Activated T-helper 1 cell treated with anti-CD3 and anti-CD28 coated beads, Interleukin-12 subunit alpha, Interleukin-12 subunit beta, Interleukin-2, Interleukin-4 antibody, amounts not matched to agents 30 ng/mL and 10 ng/mL and 1 ng/mL, durations not matched to agents 14 hours and 24 hours and 36 hours (primary cell): ENCODE results near the gene SCTR. TPM values are rescaled to one million over a fixed set of nuclear protein-coding genes. Genes with fewer than 3 reads are reported as not detected.
"Not testable (repeated sequence)": the region's sequence is repeated elsewhere in the genome, so short reads cannot be mapped to it uniquely, and the experiment has no call there.

Experiments
- DNase-seq: peaks from one replicate; pipeline ENCODE4 v3.0.0; 2021; ENCODE audit warnings: low spot score
- H3K27ac Mint-ChIP-seq: one replicate; pipeline ENCODE4 v1.8.0; 2021; ENCODE audit warnings: mild to moderate bottlenecking, mixed read lengths
- H3K27me3 Mint-ChIP-seq: one replicate; pipeline ENCODE4 v1.8.0; 2022; ENCODE audit warnings: mild to moderate bottlenecking, moderate library complexity, mixed read lengths; ENCODE audit not compliant: insufficient read depth
- H3K36me3 Mint-ChIP-seq: one replicate; pipeline ENCODE4 v1.8.0; 2021; ENCODE audit warnings: low read depth, mixed read lengths
- H3K4me1 Mint-ChIP-seq: one replicate; pipeline ENCODE4 v1.8.0; 2021; ENCODE audit warnings: low read depth, mixed read lengths
- H3K4me3 Mint-ChIP-seq: one replicate; pipeline ENCODE4 v1.8.0; 2021; ENCODE audit warnings: mild to moderate bottlenecking, moderate library complexity, mixed read lengths
- H3K9me3 Mint-ChIP-seq: one replicate; pipeline ENCODE4 v1.8.0; 2021; ENCODE audit warnings: mixed read lengths
- intact Hi-C: fragments of 100-400 bp; cut with micrococcal nuclease; formaldehyde crosslinking; loops from one replicate; pipeline ENCODE4 v1.15.1; 2024
- total RNA-seq: library from RNA; stranded (reverse); gene quantifications from 2 replicates; pipeline ENCODE4 v1.2.3, GENCODE V29; 2022

The SCTR gene
- total RNA-seq, 1 donor from 2014 or later: not detected

DNA sequence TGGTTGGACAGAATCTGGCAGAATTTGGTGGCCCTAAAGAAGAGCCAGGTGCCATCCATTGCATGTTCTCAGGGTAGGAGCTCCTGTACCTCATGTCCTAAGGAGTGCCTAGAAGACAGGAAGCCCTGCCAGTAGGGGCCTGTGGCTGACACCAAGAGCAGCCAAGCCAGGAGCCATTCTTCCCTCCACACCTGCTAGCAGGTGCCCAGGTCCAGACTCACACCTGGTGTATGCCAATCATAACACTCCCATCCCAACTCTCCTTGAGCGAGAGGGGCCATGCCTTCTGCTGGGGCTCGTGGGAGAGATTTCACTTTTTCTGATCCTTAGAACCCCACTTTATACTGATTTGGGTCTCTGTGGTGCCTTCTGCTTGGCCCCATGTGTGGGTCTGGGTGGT is 119.1 kb downstream of the SCTR start:
- DNase-seq: no peak
- no peaks in the 10 kb centered on the region for H3K4me1 Mint-ChIP-seq
- H3K36me3 Mint-ChIP-seq: no peaks in the 10 kb centered on the region
- peaks cover 7% of the 10 kb centered on the region for H3K27me3 Mint-ChIP-seq
- no peaks in the 10 kb centered on the region for H3K9me3 Mint-ChIP-seq
- no peak overlapping the region for H3K27ac Mint-ChIP-seq
- intact Hi-C loops: loop anchor here (5.0 kb wide), 1 partner anchor 257 kb away; no protein-coding TSS in a partner anchor
- no peak overlapping the region for H3K4me3 Mint-ChIP-seq

DNA sequence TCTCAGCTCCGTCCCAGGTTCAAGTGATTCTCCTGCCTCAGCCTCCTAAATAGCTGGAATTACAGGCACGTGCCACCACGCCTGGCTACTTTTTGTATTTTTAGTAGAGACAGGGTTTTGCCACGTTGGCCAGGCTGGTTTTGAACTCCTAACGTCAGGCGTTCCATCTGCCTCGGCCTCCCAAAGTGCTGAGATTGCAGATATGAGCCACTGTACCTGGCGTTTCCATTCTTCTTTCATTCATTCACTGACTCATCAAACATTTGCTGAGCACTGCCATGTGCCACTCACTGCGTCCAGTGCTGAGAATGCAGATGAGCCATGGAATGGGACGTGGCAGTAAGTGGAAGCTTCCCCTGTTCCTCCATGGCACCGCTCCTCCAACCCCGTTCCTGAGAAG is 120.7 kb downstream of the SCTR start:
- DNase-seq, intact Hi-C loops, H3K36me3 Mint-ChIP-seq, H3K27ac Mint-ChIP-seq, H3K27me3 Mint-ChIP-seq, H3K4me1 Mint-ChIP-seq, H3K4me3 Mint-ChIP-seq, H3K9me3 Mint-ChIP-seq: not testable (repeated sequence)

DNA sequence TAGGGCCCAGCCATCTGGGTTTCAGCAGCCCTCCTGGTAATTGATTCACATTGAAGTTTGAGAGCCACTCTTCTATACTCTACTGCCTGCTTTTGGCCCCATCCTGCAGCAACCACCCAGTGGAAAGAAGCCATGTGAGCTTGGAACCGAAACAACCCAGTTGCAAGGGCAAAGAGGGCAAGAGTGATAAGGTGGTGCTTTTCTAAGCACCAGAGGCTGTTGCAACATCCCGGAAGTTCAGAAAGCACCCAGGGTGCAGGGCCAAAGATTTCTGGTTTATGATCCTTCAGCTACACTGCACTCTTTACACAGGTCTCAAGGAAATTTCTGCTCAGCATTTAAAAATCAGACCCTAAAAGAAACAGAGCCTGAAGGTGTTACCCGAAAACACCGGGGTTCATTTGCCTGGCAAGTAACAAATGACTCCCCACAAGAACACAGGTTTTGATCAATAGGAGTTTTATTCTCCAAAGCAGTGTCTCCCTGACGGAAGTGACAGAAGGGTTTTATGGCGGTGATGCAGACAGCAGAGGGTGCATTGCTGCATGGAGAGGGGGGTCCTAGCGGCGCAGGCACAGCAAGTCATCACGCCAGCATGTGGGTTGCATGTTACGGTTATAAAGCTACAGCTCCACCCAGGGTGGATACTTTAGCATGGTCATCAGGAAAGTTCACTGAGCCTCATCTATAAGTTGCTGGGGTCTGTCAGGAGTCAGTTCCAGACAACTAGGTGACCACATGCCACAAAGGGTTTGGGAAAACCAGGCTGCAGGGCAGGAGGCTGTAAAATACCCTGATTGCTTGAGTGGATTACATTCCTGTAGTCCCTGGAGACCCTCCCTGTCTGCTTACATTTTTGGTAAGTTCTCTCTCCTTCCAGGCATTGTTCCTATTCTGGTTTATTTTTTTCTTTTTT is 121.4 kb downstream of the SCTR start:
- Mint-ChIP-seq H3K36me3 (no peaks in the 10 kb centered on the region), H3K27ac (no peak overlapping the region), H3K27me3 (peaks cover 9% of the 10 kb centered on the region), H3K9me3 (no peaks in the 10 kb centered on the region), H3K4me3 (no peak overlapping the region), H3K4me1 (no peaks in the 10 kb centered on the region)
- DNase-seq: no peak
- intact Hi-C loops: no loop called here

DNA sequence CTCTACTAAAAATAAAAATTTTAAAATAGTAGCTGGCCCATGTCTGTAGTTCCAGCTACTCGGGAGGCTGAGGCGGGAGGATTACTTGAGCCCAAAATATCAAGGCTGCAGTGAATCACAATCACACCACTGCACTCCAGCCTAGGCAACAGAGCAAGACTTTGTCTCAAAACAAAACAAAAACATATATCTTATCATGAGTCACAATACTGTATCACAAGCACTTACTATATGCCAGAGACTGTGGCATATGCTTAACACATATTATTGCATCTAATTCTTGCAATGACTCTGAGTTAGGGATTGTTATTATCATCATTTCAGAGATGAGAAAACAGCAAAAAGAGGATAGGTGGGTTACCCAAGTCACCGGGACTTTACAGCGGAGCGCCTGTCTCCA is 122.2 kb downstream of the SCTR start:
- Mint-ChIP-seq H3K27ac (no peak overlapping the region), H3K4me1 (no peaks in the 10 kb centered on the region), H3K9me3 (no peaks in the 10 kb centered on the region), H3K4me3 (no peak overlapping the region), H3K27me3 (peaks cover 7% of the 10 kb centered on the region), H3K36me3 (no peaks in the 10 kb centered on the region)
- intact Hi-C loops: no loop called here
- DNase-seq: no peak

DNA sequence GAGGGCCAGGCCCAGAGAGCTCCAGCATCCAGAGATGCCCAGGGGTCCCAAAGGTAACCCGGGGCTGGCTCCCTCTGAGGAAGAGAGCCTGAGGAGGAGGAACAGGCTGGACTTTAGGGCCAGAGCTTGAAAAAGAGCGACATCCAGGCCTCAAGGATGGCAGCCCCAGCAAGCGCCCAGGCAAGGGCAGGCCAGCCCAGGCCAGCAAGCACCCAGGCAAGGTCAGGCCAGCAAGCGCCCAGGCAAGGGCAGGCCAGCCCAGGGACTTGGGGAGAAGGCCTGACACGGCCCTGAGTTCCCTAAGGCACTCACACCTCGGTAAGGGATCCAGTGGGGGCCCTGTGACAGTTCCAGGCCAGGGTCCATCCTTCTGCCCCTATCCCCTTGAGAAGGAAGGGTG is 127.1 kb downstream of the SCTR start:
- Mint-ChIP-seq H3K27ac (no peak overlapping the region), H3K4me1 (no peaks in the 10 kb centered on the region), H3K36me3 (no peaks in the 10 kb centered on the region), H3K27me3 (peaks cover 11% of the 10 kb centered on the region), H3K4me3 (no peak overlapping the region), H3K9me3 (no peaks in the 10 kb centered on the region)
- DNase-seq: no peak
- intact Hi-C loops: no loop called here

DNA sequence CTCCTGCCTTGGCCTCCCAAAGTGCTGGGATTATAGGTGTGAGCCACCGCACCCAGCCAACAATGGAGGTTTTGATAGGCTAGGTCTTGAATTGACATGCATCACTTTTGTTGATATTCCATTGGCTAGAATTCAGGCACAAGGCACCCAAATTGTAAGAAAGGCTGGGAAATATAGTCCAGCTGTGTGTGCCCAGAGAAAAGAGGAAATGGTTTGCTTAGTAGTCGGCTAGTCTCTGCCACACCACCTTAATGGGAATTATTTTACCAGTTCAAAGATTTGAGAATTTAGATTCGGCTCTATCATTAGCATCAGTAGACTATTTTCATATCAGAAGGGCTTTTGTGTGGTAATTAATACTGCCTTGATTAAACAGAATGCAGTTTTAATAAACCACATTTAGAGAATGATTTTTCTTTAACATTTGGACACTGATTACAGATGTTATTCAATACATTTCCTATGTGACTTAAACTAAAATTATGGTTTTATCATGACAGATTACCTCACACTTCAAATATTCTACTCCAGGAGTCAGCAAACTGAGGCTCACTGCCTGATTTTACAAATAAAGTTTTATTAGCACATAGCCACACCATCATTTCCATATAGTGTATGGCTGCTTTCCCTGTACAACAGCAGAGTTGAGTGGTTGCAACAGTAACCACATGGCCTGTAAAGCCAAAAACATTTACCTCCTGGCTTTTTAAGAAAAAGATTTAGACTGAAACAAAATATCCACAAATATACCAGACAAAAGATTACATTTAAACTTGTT is 130.1 kb downstream of the SCTR start:
- no peaks in the 10 kb centered on the region for H3K9me3 Mint-ChIP-seq

More for the DNA sequence above, 130.1 kb downstream of the SCTR start:
- intact Hi-C loops: no loop called here
- DNase-seq: no peak
- H3K4me1 Mint-ChIP-seq: no peaks in the 10 kb centered on the region
- H3K27ac Mint-ChIP-seq: no peak overlapping the region
- H3K4me3 Mint-ChIP-seq: no peak overlapping the region
- peaks cover 18% of the 10 kb centered on the region for H3K27me3 Mint-ChIP-seq
- no peaks in the 10 kb centered on the region for H3K36me3 Mint-ChIP-seq

Other genes starting within 250 kb of the SCTR start
- 10.3 and 10.7 TPM in 2 replicates for gene C2orf76, start 157.6 kb downstream of the SCTR start, total RNA-seq
- gene DBI, start 157.5 kb downstream of the SCTR start, total RNA-seq: 142 and 146 TPM in 2 replicates
- gene TMEM37, start 92.6 kb downstream of the SCTR start, total RNA-seq: not detected in 2 replicates
- not detected in 2 replicates for gene CFAP221, start 20.0 kb upstream of the SCTR start, total RNA-seq
- gene TMEM177, start 154.7 kb upstream of the SCTR start, total RNA-seq: 16.6 and 17.4 TPM in 2 replicates
- 24.5 and 28.3 TPM in 2 replicates for gene PTPN4, start 235.4 kb upstream of the SCTR start, total RNA-seq